ENCODE results near the gene CAMK1D.

Gene CAMK1D

GRCh38 chr10:12658526-12658925 is 309.2 kb downstream of the CAMK1D start:
- TF ChIP-seq CTCF (conservative IDR thresholded peaks at IDR 0.05; ENCODE audit: low read depth, low read length), result no peak
- Histone ChIP-seq H3K36me3 (ENCODE audit: insufficient read depth) (no peaks in the 10 kb centered on the region), H4K20me1 (ENCODE audit: insufficient read depth) (no peaks in the 10 kb centered on the region), H3K4me2 (no peak overlapping the region), H3K9ac (no peak overlapping the region), H3K4me3 (IDR thresholded peaks at IDR 0.05; ENCODE audit: insufficient read depth, low read depth, low read length) (no peak overlapping the region), H3K4me1 (ENCODE audit: low read depth, poor library complexity, severe bottlenecking) (peaks cover 5% of the 10 kb centered on the region), H2AFZ (ENCODE audit: low read depth) (no peak overlapping the region), H3K27ac (no peak overlapping the region), H3K27me3 (ENCODE audit: insufficient read depth, low read depth) (no peaks in the 10 kb centered on the region), H3K79me2 (ENCODE audit: insufficient read depth, low read depth) (no peaks in the 10 kb centered on the region)

- no peak for TF ChIP-seq CTCF (conservative IDR thresholded peaks at IDR 0.05; ENCODE audit: low read depth, low read length)
- peaks cover 5% of the 10 kb centered on the region for H3K4me1 ChIP-seq (ENCODE audit: low read depth, poor library complexity, severe bottlenecking)
- H3K36me3 ChIP-seq (ENCODE audit: insufficient read depth), result no peaks in the 10 kb centered on the region
- H3K9ac ChIP-seq, result no peak overlapping the region
- no peak overlapping the region for H3K4me2 ChIP-seq
- H2AFZ ChIP-seq (ENCODE audit: low read depth), result no peak overlapping the region
- no peaks in the 10 kb centered on the region for H3K79me2 ChIP-seq (ENCODE audit: insufficient read depth, low read depth)
- H3K27me3 ChIP-seq (ENCODE audit: insufficient read depth, low read depth), result no peaks in the 10 kb centered on the region
- no peak overlapping the region for H3K4me3 ChIP-seq (IDR thresholded peaks at IDR 0.05; ENCODE audit: insufficient read depth, low read depth, low read length)
- no peaks in the 10 kb centered on the region for H4K20me1 ChIP-seq (ENCODE audit: insufficient read depth)
- H3K27ac ChIP-seq, result no peak overlapping the region
Measured at GRCh38 chr10:12659706-12660105, 310.4 kb downstream of the CAMK1D start.

GRCh38 chr10:12660812-12661211 is 311.5 kb downstream of the CAMK1D start:
- Histone ChIP-seq H3K4me1 (ENCODE audit: low read depth, poor library complexity, severe bottlenecking) (peaks cover 5% of the 10 kb centered on the region), H3K27ac (no peak overlapping the region), H3K4me2 (no peak overlapping the region), H3K79me2 (ENCODE audit: insufficient read depth, low read depth) (no peaks in the 10 kb centered on the region), H3K4me3 (IDR thresholded peaks at IDR 0.05; ENCODE audit: insufficient read depth, low read depth, low read length) (no peak overlapping the region), H3K36me3 (ENCODE audit: insufficient read depth) (no peaks in the 10 kb centered on the region), H3K9ac (no peak overlapping the region), H4K20me1 (ENCODE audit: insufficient read depth) (no peaks in the 10 kb centered on the region), H3K27me3 (ENCODE audit: insufficient read depth, low read depth) (no peaks in the 10 kb centered on the region), H2AFZ (ENCODE audit: low read depth) (no peak overlapping the region)
- TF ChIP-seq CTCF (conservative IDR thresholded peaks at IDR 0.05; ENCODE audit: low read depth, low read length), result no peak

GRCh38 chr10:12661671-12662070 is 312.3 kb downstream of the CAMK1D start:
- no peaks in the 10 kb centered on the region for H4K20me1 ChIP-seq (ENCODE audit: insufficient read depth)
- H3K79me2 ChIP-seq (ENCODE audit: insufficient read depth, low read depth), result no peaks in the 10 kb centered on the region
- no peak for TF ChIP-seq CTCF (conservative IDR thresholded peaks at IDR 0.05; ENCODE audit: low read depth, low read length)
- no peak overlapping the region for H3K4me3 ChIP-seq (IDR thresholded peaks at IDR 0.05; ENCODE audit: insufficient read depth, low read depth, low read length)
- H3K9ac ChIP-seq, result no peak overlapping the region
- H3K36me3 ChIP-seq (ENCODE audit: insufficient read depth), result no peaks in the 10 kb centered on the region
- H3K27ac ChIP-seq, result no peak overlapping the region
- no peaks in the 10 kb centered on the region for H3K27me3 ChIP-seq (ENCODE audit: insufficient read depth, low read depth)
- H2AFZ ChIP-seq (ENCODE audit: low read depth), result no peak overlapping the region
- H3K4me1 ChIP-seq (ENCODE audit: low read depth, poor library complexity, severe bottlenecking), result no peaks in the 10 kb centered on the region
- H3K4me2 ChIP-seq, result no peak overlapping the region
